Left ventricle myocardium inferior (tissue), 1 donor: ENCODE results near the gene CENPN. TPM values are rescaled to one million over a fixed set of nuclear protein-coding genes. Genes with fewer than 3 reads are reported as not detected.

Experiments used
- DNase-seq: peaks from one replicate; pipeline ENCODE4 v3.0.0-alpha.2; 2020
- H3K27ac ChIP-seq: fragments of 200-600 bp; replicated peaks from 2 replicates; pipeline ENCODE4 v1.8.0; 2021
- H3K27me3 ChIP-seq: fragments of 200-600 bp; 2 replicates; pipeline ENCODE4 v1.8.0; 2021; ENCODE audit warnings: low read depth
- H3K36me3 ChIP-seq: fragments of 200-600 bp; 2 replicates; pipeline ENCODE4 v1.8.0; 2021
- H3K4me1 ChIP-seq: fragments of 200-600 bp; 2 replicates; pipeline ENCODE4 v1.8.0; 2021
- H3K4me3 ChIP-seq: fragments of 200-600 bp; 2 replicates; pipeline ENCODE4 v1.8.0; 2021; ENCODE audit warnings: mild to moderate bottlenecking, moderate library complexity
- H3K9me3 ChIP-seq: fragments of 200-600 bp; replicated peaks from 2 replicates; pipeline ENCODE4 v1.8.0; 2021
- CTCF ChIP-seq: fragments of 200-600 bp; IDR thresholded peaks from 2 replicates; pipeline ENCODE4 v1.8.0; 2021; ENCODE audit warnings: antibody characterized with exemption, mild to moderate bottlenecking, borderline replicate concordance
- intact Hi-C: fragments of 100-400 bp; cut with micrococcal nuclease; formaldehyde crosslinking; loops from one replicate; pipeline ENCODE4 v1.11.0; 2022
- total RNA-seq: library from RNA; stranded (reverse); fragmentation: NEBNext Ultra II Directional; extraction: Animal tissue kit (Norgen Biotek cat#: 25700); gene quantifications from one replicate; pipeline ENCODE4 v1.2.1, GENCODE V29; 2021
- donor health status: DM: no; HTN: yes; CAD: no; lungs with severe emphysema.

The CENPN gene
- total RNA-seq, 1 donor from 2014 or later = 7.9 TPM

GRCh38 chr16:81003064-81003463 lies 4.0 kb upstream of the CENPN start:
- Histone ChIP-seq H3K27me3 (no peaks in the 10 kb centered on the region), H3K9me3 (no peaks in the 10 kb centered on the region), H3K27ac (peak overlapping the region; percentile 36), H3K4me1 (peaks cover 44% of the 10 kb centered on the region), H3K36me3 (no peaks in the 10 kb centered on the region), H3K4me3 (no peak overlapping the region)
- intact Hi-C loops = no loop called here
- TF ChIP-seq CTCF = no peak
- DNase-seq = no peak

- no peaks in the 10 kb centered on the region for H3K9me3 ChIP-seq
- peaks cover 46% of the 10 kb centered on the region for H3K4me1 ChIP-seq
- intact Hi-C loops = no loop called here
- peak overlapping the region; percentile 94 for H3K4me3 ChIP-seq
- H3K36me3 ChIP-seq = no peaks in the 10 kb centered on the region
- DNase-seq = no peak
- H3K27ac ChIP-seq = peak overlapping the region; percentile 99
- no peaks in the 10 kb centered on the region for H3K27me3 ChIP-seq
- TF ChIP-seq CTCF = no peak
These were observed 3.2 kb upstream of the CENPN start for GRCh38 chr16:81003610-81004460.

GRCh38 chr16:81004646-81005353 lies 2.2 kb upstream of the CENPN start:
- DNase-seq = no peak
- Histone ChIP-seq H3K27ac (peak overlapping the region; percentile 99), H3K9me3 (no peaks in the 10 kb centered on the region), H3K27me3 (no peaks in the 10 kb centered on the region), H3K4me1 (peaks cover 46% of the 10 kb centered on the region), H3K4me3 (peak overlapping the region; percentile 94), H3K36me3 (no peaks in the 10 kb centered on the region)
- intact Hi-C loops = no loop called here
- TF ChIP-seq CTCF = peak; percentile 78

- Histone ChIP-seq H3K36me3 (no peaks in the 10 kb centered on the region), H3K9me3 (no peaks in the 10 kb centered on the region), H3K4me1 (peaks cover 46% of the 10 kb centered on the region), H3K27ac (peak overlapping the region; percentile 99), H3K27me3 (no peaks in the 10 kb centered on the region), H3K4me3 (peak overlapping the region; percentile 94)
- TF ChIP-seq CTCF = no peak
- no peak for DNase-seq
- intact Hi-C loops = no loop called here
These were observed 1.3 kb upstream of the CENPN start for GRCh38 chr16:81005610-81006161.

- Histone ChIP-seq H3K27ac (peak overlapping the region; percentile 99), H3K4me3 (peak overlapping the region; percentile 94), H3K27me3 (no peaks in the 10 kb centered on the region), H3K9me3 (no peaks in the 10 kb centered on the region), H3K4me1 (peaks cover 46% of the 10 kb centered on the region), H3K36me3 (no peaks in the 10 kb centered on the region)
- DNase-seq = peak; percentile 82
- intact Hi-C loops = no loop called here
- no peak for TF ChIP-seq CTCF
These were observed 702 bp upstream of the CENPN start for GRCh38 chr16:81006211-81006812.
